Activated naive CD4-positive, alpha-beta T cell treated with anti-CD3 and anti-CD28 coated beads, Interleukin-2, amount 50 U/mL, for 72 hours (primary cell): ENCODE measurements around the gene TENM3. TPM values are rescaled to one million over a fixed set of nuclear protein-coding genes. Genes with fewer than 3 reads are reported as not detected.
A peak's percentile ranks its signal among the peaks of the same experiment; 100 is the strongest.

Experiments
- ATAC-seq, 2 donors: fragments of 150-1000 bp; cut with Tn5 transposase; 2 replicates each; pipeline ENCODE4 v1.10.0; 2021; ENCODE audit warnings: mild to moderate bottlenecking in 2 of 2, moderate library complexity in 2 of 2
- DNase-seq, 2 donors: peaks; one replicate each; pipeline ENCODE4 v3.0.0; 2021 to 2022; ENCODE audit warnings: low spot score in 2 of 2
- H3K27ac Mint-ChIP-seq, 2 donors: one replicate each; pipeline ENCODE4 v1.8.0; 2022; ENCODE audit warnings: mild to moderate bottlenecking in 2 of 2, mixed read lengths in 2 of 2
- H3K36me3 Mint-ChIP-seq, 2 donors: one replicate each; pipeline ENCODE4 v1.8.0; 2022; ENCODE audit warnings: mixed read lengths in 2 of 2
- H3K9me3 Mint-ChIP-seq, 2 donors: one replicate each; pipeline ENCODE4 v1.8.0; 2022; ENCODE audit warnings: mixed read lengths in 2 of 2
- total RNA-seq, 2 donors: library from RNA; stranded (reverse); gene quantifications; one replicate each; pipeline ENCODE4 v1.2.3, GENCODE V29; 2022

TENM3 gene
- total RNA-seq, 2 donors from 2014 or later, result not detected

- ATAC-seq (no peak), DNase-seq (no peak)
- no peaks in the 10 kb centered on the region for H3K36me3 Mint-ChIP-seq
- peaks cover 0 to 2% of the 10 kb centered on the region in 2 donors for H3K9me3 Mint-ChIP-seq
- H3K27ac Mint-ChIP-seq, result no peak overlapping the region
Measured at GRCh38 chr4:182552948-182553347, 309.7 kb downstream of the TENM3 start.

GRCh38 chr4:182553653-182554052 lies 310.5 kb downstream of the TENM3 start:
- ATAC-seq (no peak), DNase-seq (no peak)
- H3K9me3 Mint-ChIP-seq, result peaks cover 0 to 2% of the 10 kb centered on the region in 2 donors
- no peak overlapping the region for H3K27ac Mint-ChIP-seq
- no peaks in the 10 kb centered on the region for H3K36me3 Mint-ChIP-seq

GRCh38 chr4:182554736-182555135 lies 311.5 kb downstream of the TENM3 start:
- Mint-ChIP-seq H3K9me3 (peaks cover 0 to 2% of the 10 kb centered on the region in 2 donors), H3K27ac (no peak overlapping the region), H3K36me3 (no peaks in the 10 kb centered on the region)
- DNase-seq, result no peak
- no peak for ATAC-seq

GRCh38 chr4:182555997-182556418 lies 312.8 kb downstream of the TENM3 start:
- no peak for DNase-seq
- no peak for ATAC-seq
- Mint-ChIP-seq H3K36me3 (no peaks in the 10 kb centered on the region), H3K27ac (no peak overlapping the region), H3K9me3 (peaks cover 0 to 2% of the 10 kb centered on the region in 2 donors)

- DNase-seq (no peak), ATAC-seq (no peak)
- Mint-ChIP-seq H3K9me3 (peaks cover 0 to 2% of the 10 kb centered on the region in 2 donors), H3K36me3 (no peaks in the 10 kb centered on the region), H3K27ac (no peak overlapping the region)
Measured at GRCh38 chr4:182556580-182556979, 313.4 kb downstream of the TENM3 start.

GRCh38 chr4:182560358-182560757 lies 317.2 kb downstream of the TENM3 start:
- H3K36me3 Mint-ChIP-seq, result no peaks in the 10 kb centered on the region
- no peak overlapping the region for H3K27ac Mint-ChIP-seq
- ATAC-seq (no peak), DNase-seq (no peak)
- no peaks in the 10 kb centered on the region for H3K9me3 Mint-ChIP-seq

GRCh38 chr4:182562350-182562749 lies 319.1 kb downstream of the TENM3 start:
- no peaks in the 10 kb centered on the region for H3K9me3 Mint-ChIP-seq
- H3K27ac Mint-ChIP-seq, result no peak overlapping the region
- no peaks in the 10 kb centered on the region for H3K36me3 Mint-ChIP-seq

GRCh38 chr4:182564724-182565369 lies 321.6 kb downstream of the TENM3 start:
- Mint-ChIP-seq H3K36me3 (no peaks in the 10 kb centered on the region), H3K9me3 (no peaks in the 10 kb centered on the region), H3K27ac (no peak overlapping the region)
- DNase-seq (no peak), ATAC-seq (no peak)

More at GRCh38 chr4:182562350-182562749, 319.1 kb downstream of the TENM3 start:
- ATAC-seq (no peak), DNase-seq (no peak)

- Mint-ChIP-seq H3K27ac (no peak overlapping the region), H3K36me3 (no peaks in the 10 kb centered on the region), H3K9me3 (no peaks in the 10 kb centered on the region)
- ATAC-seq, result no peak
- no peak for DNase-seq
Measured at GRCh38 chr4:182567119-182567518, 323.9 kb downstream of the TENM3 start.

GRCh38 chr4:182569561-182569960 lies 326.4 kb downstream of the TENM3 start:
- H3K36me3 Mint-ChIP-seq, result no peaks in the 10 kb centered on the region
- no peaks in the 10 kb centered on the region for H3K9me3 Mint-ChIP-seq
- ATAC-seq (no peak), DNase-seq (no peak)
- H3K27ac Mint-ChIP-seq, result no peak overlapping the region

GRCh38 chr4:182574706-182575105 lies 331.5 kb downstream of the TENM3 start:
- no peak for ATAC-seq

GRCh38 chr4:182575225-182575624 lies 332.0 kb downstream of the TENM3 start:
- Mint-ChIP-seq H3K9me3 (no peaks in the 10 kb centered on the region), H3K36me3 (no peaks in the 10 kb centered on the region), H3K27ac (no peak overlapping the region)
- DNase-seq (no peak), ATAC-seq (no peak)

More at GRCh38 chr4:182574706-182575105, 331.5 kb downstream of the TENM3 start:
- no peak for DNase-seq
- H3K27ac Mint-ChIP-seq, result no peak overlapping the region
- H3K36me3 Mint-ChIP-seq, result no peaks in the 10 kb centered on the region
- H3K9me3 Mint-ChIP-seq, result no peaks in the 10 kb centered on the region

- no peaks in the 10 kb centered on the region for H3K36me3 Mint-ChIP-seq
- no peaks in the 10 kb centered on the region for H3K9me3 Mint-ChIP-seq
- ATAC-seq (no peak), DNase-seq (no peak)
- no peak overlapping the region for H3K27ac Mint-ChIP-seq
Measured at GRCh38 chr4:182576601-182577289, 333.5 kb downstream of the TENM3 start.

- DNase-seq (no peak), ATAC-seq (no peak)
- Mint-ChIP-seq H3K9me3 (no peaks in the 10 kb centered on the region), H3K27ac (no peak overlapping the region), H3K36me3 (no peaks in the 10 kb centered on the region)
Measured at GRCh38 chr4:182577411-182577810, 334.2 kb downstream of the TENM3 start.

GRCh38 chr4:182578402-182578801 lies 335.2 kb downstream of the TENM3 start:
- Mint-ChIP-seq H3K9me3 (no peaks in the 10 kb centered on the region), H3K36me3 (no peaks in the 10 kb centered on the region), H3K27ac (no peak overlapping the region)
- ATAC-seq, result peak in 1 of 2 donors; percentile 43
- DNase-seq, result no peak

GRCh38 chr4:182582245-182582644 lies 339.0 kb downstream of the TENM3 start:
- DNase-seq (no peak), ATAC-seq (no peak)
- H3K36me3 Mint-ChIP-seq, result no peaks in the 10 kb centered on the region

GRCh38 chr4:182583703-182584415 lies 340.7 kb downstream of the TENM3 start:
- no peak for ATAC-seq
- DNase-seq, result no peak
- no peaks in the 10 kb centered on the region for H3K36me3 Mint-ChIP-seq
- no peaks in the 10 kb centered on the region for H3K9me3 Mint-ChIP-seq
- H3K27ac Mint-ChIP-seq, result no peak overlapping the region

More at GRCh38 chr4:182582245-182582644, 339.0 kb downstream of the TENM3 start:
- Mint-ChIP-seq H3K27ac (no peak overlapping the region), H3K9me3 (no peaks in the 10 kb centered on the region)
